SKM-1 treated with dmso at 0.1 percent for 144 hours (cell line): ENCODE results near the gene ZNF787.
A peak's percentile ranks its signal among the peaks of the same experiment; 100 is the strongest.

Experiments
- DNase-seq: peaks from one replicate; lab custom pipeline; 2025; ENCODE audit not compliant: unreplicated experiment; lab: John Stamatoyannopoulos, UW

The ZNF787 gene

GRCh38 chr19:56089344-56089743, 31.8 kb downstream of the ZNF787 start:
- DNase-seq = no peak

DNA sequence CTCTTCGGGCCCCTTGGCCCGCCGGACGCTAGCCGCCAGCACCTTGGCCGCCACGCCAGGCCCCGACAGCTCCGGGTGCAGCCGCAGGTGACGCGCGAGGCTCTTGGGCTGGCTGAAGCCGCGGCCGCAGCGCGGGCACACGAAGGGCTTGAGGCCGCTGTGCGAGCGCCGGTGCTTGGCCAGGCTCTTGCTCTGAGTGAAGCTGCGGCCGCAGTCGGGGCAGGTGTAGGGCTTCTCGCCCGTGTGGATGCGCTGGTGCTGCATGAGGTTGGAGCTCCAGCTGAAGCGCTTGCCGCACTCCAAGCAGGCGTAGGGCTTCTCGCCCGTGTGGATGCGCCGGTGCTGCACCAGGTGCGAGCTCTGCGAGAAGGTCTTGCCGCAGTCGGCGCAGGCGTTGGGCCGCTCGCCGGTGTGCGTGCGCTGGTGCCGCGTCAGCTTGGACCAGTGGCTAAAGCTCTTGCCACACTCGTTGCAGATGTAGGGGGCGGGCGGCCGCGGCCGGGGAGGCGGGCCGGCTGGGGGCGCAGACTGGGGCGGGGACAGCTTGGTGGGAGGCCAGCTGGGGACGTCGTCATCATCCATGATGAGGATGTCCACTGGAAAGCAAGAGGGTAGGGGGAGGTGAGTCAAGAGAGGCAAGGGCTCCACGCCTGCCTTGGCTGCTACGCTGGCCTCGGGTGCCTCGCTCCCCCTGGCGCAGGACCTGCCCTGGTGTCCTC, 32.4 kb downstream of the ZNF787 start:
- no peak for DNase-seq

DNA sequence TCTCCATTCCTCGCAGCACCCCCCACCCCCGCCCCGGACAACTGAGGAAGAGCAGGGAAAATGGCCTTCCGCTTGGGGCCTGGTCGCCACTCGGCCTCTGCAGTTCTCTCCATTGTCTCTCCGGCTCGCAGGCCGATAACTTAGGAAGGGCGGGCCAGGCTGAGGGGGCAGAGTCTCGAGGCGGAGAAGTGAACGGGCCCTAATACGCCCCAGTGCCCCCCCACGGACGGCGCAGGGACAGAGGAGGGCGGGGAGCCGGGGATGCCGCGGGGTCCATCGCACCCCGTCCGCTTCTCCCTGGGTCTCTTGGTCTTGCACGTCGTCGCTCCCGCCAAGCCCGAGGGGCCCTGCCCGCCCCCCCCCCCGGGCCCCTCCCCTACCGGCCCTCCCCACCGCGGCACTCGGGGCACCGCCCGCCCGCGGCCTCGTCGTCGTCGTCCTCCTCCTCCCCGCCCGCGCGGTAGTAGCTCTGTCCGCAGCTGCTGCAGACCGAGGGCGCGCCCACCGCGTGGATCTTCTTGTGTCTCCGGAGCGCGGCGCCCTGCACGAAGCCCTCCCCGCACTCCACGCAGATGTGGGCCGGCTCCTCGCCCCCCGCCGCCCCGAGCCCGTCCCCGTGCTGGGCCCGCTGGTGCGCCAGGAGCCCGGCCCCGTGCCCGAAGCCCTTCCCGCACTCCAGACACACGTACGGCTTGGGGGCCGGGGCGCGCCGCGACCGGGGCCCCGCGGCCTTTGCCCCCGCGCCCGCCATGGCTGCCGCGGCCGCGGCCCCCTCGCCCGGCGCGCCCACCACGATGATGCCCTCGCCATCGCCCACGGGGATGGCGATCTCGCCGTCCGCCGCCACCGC, 33.2 kb downstream of the ZNF787 start:
- DNase-seq = no peak

DNA sequence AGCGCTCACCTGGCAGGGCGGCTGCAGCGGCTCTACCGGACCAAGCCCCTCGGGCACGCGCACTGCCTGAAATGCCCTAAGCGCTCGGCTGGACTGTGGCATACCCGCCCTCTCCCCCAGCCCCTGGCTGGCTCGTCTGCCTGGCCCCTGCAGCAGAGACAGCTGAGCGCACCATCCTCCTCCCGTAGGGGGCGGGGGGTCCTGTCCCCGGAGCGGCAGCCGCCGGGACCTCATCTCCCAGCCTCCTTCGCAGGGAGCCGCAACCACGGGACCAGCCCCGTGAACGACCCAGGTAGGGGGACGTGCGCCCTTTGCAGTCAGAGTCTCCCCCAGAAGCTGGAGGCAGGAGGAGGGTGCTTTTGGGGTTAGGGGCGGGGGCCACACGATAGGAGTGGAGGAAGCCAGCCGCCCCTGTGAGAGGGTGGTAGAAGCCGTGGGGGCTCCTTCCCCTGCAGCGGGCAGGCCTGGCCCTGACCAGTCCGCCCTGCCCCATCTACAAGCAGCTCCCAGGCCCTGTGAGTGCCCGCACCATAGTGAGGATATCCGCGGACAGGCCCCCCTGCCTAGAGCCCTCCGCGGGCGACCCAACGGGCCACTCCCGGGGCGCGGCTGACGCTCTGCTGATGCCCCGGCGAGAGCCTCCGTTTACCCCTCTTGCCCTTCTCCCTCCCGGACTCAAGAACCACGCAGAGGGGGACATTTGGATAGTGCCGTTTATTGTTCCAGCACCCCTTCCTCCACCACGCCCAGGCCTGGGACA, 34.2 kb downstream of the ZNF787 start:
- no peak for DNase-seq

DNA sequence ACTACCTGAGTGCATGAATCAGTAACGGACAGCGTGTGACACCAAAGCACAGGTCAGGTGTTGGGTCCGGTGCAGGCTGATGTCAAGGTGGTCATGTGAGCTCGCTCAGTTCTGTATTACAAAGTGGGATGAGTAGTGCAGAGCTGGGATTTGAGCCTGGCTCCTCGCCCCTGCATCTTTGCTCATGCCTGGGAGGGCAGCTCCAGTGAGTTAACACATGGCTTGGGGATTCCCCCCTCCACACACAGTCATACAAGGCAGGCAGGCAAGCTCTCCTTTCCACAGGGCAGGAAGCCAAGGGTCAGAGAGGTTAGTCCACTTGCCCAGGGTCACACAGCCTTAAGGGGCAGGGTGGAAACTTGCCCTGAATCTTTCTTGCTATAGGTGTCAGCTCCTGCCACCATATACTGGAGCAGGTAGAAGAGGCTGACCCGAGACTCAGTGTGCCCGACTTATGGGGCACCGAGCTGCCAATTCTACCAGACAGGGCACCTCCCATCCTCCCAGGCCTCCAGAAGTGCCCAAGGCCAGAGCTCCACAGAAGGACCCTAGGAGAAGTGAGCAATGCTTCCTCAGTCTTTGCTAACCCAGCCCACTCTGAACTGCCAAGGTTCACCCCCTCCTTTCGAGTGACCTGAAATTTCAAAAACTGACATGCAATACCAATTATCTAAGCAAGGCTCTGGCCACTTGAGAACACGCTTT, 35.4 kb downstream of the ZNF787 start:
- no peak for DNase-seq

- no peak for DNase-seq
Measured at GRCh38 chr19:56084835-56085536, 36.1 kb downstream of the ZNF787 start.

DNA sequence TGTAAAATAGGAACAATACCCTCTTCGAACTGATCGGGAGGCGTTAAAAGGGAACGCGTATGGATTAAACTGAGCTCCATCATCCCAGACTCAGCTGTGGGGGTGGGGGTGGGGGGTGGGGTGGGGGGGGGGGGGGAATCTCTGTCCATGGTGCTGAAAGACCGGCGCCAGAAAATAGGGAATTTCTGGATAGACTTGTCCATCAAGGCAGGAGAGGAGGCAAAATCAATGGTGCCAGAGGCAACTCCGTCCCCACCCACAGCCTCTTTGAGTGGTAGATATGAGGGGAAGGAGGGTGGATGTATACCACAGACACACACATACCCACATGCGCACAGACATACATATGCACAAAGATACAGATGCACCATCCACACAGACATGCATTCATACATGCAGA, 37.4 kb downstream of the ZNF787 start:
- no peak for DNase-seq

- peak; percentile 40 for DNase-seq
Measured at GRCh38 chr19:56080669-56081401, 40.3 kb downstream of the ZNF787 start.

- DNase-seq = no peak
Measured at GRCh38 chr19:56079609-56080008, 41.5 kb downstream of the ZNF787 start.

DNA sequence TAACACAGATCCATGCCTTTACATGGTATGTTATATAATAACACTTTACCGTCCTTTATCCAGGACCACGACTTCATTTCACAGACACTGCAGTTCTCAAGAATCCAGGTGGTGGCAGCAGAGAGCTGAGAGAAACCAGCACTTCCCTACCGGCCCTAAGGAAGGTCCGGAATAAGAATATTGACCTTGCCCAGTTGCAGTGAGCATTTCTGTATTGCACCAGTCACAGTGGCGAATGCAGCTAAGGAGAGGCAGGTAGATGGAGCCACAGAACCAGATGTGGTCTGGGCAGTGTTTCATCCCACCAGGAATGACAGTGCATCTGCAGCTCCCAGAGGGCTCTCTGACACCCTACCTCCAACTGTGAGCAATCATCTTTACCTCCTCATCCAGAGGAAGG, 44.6 kb downstream of the ZNF787 start:
- DNase-seq = peak; percentile 21

DNA sequence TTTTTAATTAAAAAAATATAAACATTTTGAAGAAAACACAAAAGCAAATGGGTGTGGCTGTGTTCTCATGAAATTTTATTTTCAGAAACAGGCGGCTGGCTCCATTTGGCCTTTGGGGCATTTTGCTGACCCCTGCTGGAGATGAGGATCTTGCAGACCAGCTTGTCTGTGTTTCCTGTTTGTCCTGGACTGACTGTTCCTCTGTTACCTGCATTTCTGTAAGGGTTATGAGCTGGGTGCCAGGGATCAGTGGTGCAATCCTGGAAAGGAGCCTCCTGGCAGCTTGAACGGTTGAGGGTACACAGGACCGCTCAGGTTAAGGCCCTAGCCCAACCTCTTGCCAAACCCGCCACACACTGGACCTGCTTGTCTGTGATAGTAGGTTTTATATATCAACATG, 49.9 kb downstream of the ZNF787 start:
- no peak for DNase-seq

GRCh38 chr19:56069642-56070041, 51.5 kb downstream of the ZNF787 start:
- DNase-seq = no peak

DNA sequence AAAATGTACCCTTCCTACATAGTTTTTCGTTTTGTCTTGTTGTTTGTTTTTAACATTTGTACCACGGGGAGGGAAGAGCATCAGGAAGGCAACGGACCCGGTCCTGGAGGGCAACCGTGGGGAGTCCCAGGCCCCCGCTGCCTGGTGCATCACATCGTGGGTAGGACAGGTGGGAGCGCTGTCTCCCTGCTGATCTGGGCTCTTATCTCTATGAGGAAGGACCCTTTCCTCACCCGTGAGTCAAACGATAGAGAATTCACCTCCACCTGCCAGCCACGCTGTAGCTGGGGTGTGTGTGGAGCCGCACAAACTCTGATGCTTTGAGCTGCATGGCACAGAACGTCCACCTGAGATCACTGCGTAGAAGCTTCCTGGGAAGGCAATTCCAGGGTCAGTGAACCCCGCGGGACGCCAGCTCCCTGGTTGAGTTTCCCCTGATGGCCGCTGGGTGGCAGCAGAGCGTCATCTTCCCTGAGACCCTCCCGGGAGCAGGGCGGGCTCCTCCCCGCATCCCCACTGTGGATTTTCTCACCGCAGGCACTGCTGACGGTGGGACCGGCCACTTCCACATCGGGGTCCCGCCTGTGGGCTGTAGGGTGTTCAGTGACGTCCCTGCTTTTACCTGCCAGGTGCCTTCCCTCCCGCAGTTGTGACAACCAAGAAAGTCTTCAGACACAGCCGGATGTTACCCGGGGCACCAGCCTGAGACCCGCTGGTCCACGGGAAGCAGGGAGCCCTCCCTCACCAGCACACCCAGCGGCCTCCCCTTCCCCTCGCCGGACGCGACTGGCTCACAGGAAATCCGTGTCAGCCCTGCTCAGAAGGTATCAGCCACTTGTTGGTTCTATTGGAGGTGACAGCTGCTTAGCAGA, 54.7 kb downstream of the ZNF787 start:
- no peak for DNase-seq

DNA sequence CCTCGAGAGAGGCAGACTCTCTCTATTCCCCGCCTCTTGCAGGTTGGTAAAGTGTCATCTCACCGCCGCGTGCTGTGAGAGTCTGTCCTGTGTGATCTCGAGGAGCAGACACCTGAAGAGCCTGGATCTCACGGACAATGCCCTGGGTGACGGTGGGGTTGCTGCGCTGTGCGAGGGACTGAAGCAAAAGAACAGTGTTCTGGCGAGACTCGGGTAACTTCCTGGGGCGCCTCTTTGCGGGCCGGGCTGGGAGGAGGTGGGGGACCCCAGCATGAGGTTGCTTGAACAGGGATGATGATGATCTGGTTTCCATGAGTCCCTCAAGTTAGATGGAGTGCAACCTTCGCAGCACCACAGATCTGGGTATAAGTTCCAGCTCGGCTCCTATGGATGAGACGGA, 67.5 kb downstream of the ZNF787 start:
- DNase-seq = no peak
